ENCODE results near the gene POU2F3. TPM values are rescaled to one million over a fixed set of nuclear protein-coding genes. Genes with fewer than 3 reads are reported as not detected.

The POU2F3 gene
- total and polyA plus RNA-seq, 2 of the 8 experiments (the other 6 are each of a cell fraction or from before 2014, with no cell fraction given), result 1.0 to 2.1 TPM

- CTCF ChIA-PET (ENCODE audit: partially characterized antibody), result interaction anchor here (0.6 to 3.9 kb wide), 8 partner anchors 11 to 39 kb away, joined by 3 to 21 read pairs (median 6); no protein-coding TSS in a partner anchor
- Histone ChIP-seq H4K8ac (ENCODE audit: extremely low read depth, insufficient read depth, low read length) (no peak overlapping the region), H3K4ac (replicated peaks; ENCODE audit: insufficient read length, low read depth, low read length) (no peak overlapping the region), H3K23ac (ENCODE audit: insufficient read length) (no peak overlapping the region), H3K36me3 (ENCODE audit: control insufficient read depth in 2 of 4, insufficient read depth in 4 of 4, low read length in 3 of 4) (no peaks in the 10 kb centered on the region), H3K79me2 (ENCODE audit: control insufficient read depth in 1 of 2, insufficient read depth in 2 of 2, low read length in 2 of 2) (no peaks in the 10 kb centered on the region), H3K4me2 (ENCODE audit: insufficient read depth in 1 of 2, low read depth in 2 of 2, low read length in 2 of 2) (no peak overlapping the region), H3K79me1 (ENCODE audit: low read depth, low read length) (no peaks in the 10 kb centered on the region), H3K23me2 (ENCODE audit: low read depth, low read length) (peaks cover 6% of the 10 kb centered on the region), H2BK20ac (ENCODE audit: low read length) (no peak overlapping the region), H2AK5ac (ENCODE audit: low read depth, low read length) (no peak overlapping the region), H3K18ac (ENCODE audit: extremely low read depth, low read length) (no peak overlapping the region), H2BK15ac (ENCODE audit: low read length) (no peak overlapping the region), H3K9me3 (ENCODE audit: insufficient read depth in 2 of 2, low read depth in 1 of 2, low read length in 1 of 2) (no peaks in the 10 kb centered on the region), H3K9ac (replicated peaks in 1 of 4; ENCODE audit: extremely low read depth in 1 of 4, low read depth in 3 of 4, low read length in 3 of 4) (no peak overlapping the region), H3K56ac (replicated peaks; ENCODE audit: insufficient read length, low read depth, low read length) (no peak overlapping the region), H3K4me1 (replicated peaks in 1 of 4; ENCODE audit: control insufficient read depth in 3 of 4, insufficient read depth in 4 of 4, low read length in 3 of 4) (peaks cover 4 to 12% (median 8%) of the 10 kb centered on the region in 4 experiments), H3K14ac (ENCODE audit: insufficient read length) (no peak overlapping the region), H2BK5ac (ENCODE audit: low read depth, low read length) (no peak overlapping the region), H4K91ac (replicated peaks; ENCODE audit: insufficient read length, low read length) (no peak overlapping the region), H3K27me3 (replicated peaks in 1 of 4; ENCODE audit: control insufficient read depth in 3 of 4, extremely low read depth in 1 of 4, insufficient read depth in 3 of 4, low read length in 3 of 4) (peaks cover 38 to 72% (median 62%) of the 10 kb centered on the region in 4 experiments), H2BK120ac (replicated peaks; ENCODE audit: low read depth, low read length) (no peak overlapping the region), H4K20me1 (replicated peaks in 1 of 2; ENCODE audit: control insufficient read depth in 1 of 2, insufficient read depth in 2 of 2, low read length in 2 of 2) (peaks cover 3 to 4% of the 10 kb centered on the region in 2 experiments), H3K27ac (ENCODE audit: low read depth, low read length) (no peak overlapping the region), H2BK12ac (ENCODE audit: low read depth, low read length) (no peak overlapping the region), H4K5ac (ENCODE audit: insufficient read length, low read depth, low read length) (no peak overlapping the region), H2AFZ (ENCODE audit: low read length) (no peak overlapping the region), H3K4me3 (ENCODE audit: extremely low read depth in 1 of 4, insufficient read depth in 2 of 4, low read depth in 3 of 4, low read length in 4 of 4) (no peak overlapping the region)
- no peak for TF ChIP-seq TCF12 (IDR thresholded peaks at IDR 0.05; ENCODE audit: low read depth, low read length)
- TF ChIP-seq CHD2 (IDR thresholded peaks at IDR 0.05; ENCODE audit: low read length), result no peak
- TF ChIP-seq RBBP5 (IDR thresholded peaks at IDR 0.05; ENCODE audit: borderline replicate concordance, low read depth, low read length), result no peak
- no peak for TF ChIP-seq MAX (IDR thresholded peaks at IDR 0.05)
- no peak for TF ChIP-seq KDM5A (IDR thresholded peaks at IDR 0.05; ENCODE audit: low read length)
- no peak for TF ChIP-seq POLR2A (IDR thresholded peaks at IDR 0.05; ENCODE audit: control extremely low read depth in 1 of 2, low read depth in 2 of 2, low read length in 2 of 2)
- TF ChIP-seq NANOG (IDR thresholded peaks at IDR 0.05; ENCODE audit: insufficient read depth, low read depth, low read length, poor library complexity, severe bottlenecking), result no peak
- no peak for TF ChIP-seq PHF8 (conservative IDR thresholded peaks at IDR 0.05; ENCODE audit: low read depth, low read length)
- no peak for TF ChIP-seq RAD21 (IDR thresholded peaks at IDR 0.05 in 1 of 2, conservative IDR thresholded peaks at IDR 0.05 in 1 of 2; ENCODE audit: low read depth in 2 of 2, low read length in 2 of 2)
- TF ChIP-seq USF2 (IDR thresholded peaks at IDR 0.05; ENCODE audit: low read length), result no peak
- no peak for TF ChIP-seq MAFK (IDR thresholded peaks at IDR 0.05; ENCODE audit: low read depth, low read length)
- TF ChIP-seq GTF2F1 (IDR thresholded peaks at IDR 0.05; ENCODE audit: borderline replicate concordance, low read depth, low read length), result no peak
- FAIRE-seq (no peak), DNase-seq (ENCODE audit: low read depth in 1 of 2, low spot score in 2 of 2) (no peak)
- WGBS, 2 experiments (ENCODE audit: extremely low coverage in 1 of 2, insufficient coverage in 1 of 2, insufficient read length in 1 of 2, insufficient replicate concordance in 2 of 2, low coverage in 1 of 2, low lambda C conversion rate in 2 of 2, missing lambda C conversion rate in 1 of 2), result 92% methylated on average over 7 of the region's 7 CpGs; no CpG with 5 or more reads in 1 of the 2 experiments
- POLR2A ChIA-PET (ENCODE audit: partially characterized antibody), result no interaction called here
Measured at GRCh38 chr11:120207512-120207911, 32.4 kb upstream of the POU2F3 start.
